Fibroblast of skin of scalp (primary cell): ENCODE data around the gene TUG1.

Source experiments
- DNase-seq: peaks from one replicate; pipeline ENCODE4 v3.0.0-alpha.2; 2013

TUG1 gene

GRCh38 chr22:30947816-30948454 lies 21.1 kb upstream of the TUG1 start:
- peak; percentile 62 for DNase-seq

- DNase-seq, result peak; percentile 48
These were observed 20.1 kb upstream of the TUG1 start for GRCh38 chr22:30948930-30949342.

GRCh38 chr22:30949934-30950660 lies 19.0 kb upstream of the TUG1 start:
- DNase-seq, result no peak

GRCh38 chr22:30953206-30953605 lies 15.9 kb upstream of the TUG1 start:
- DNase-seq, result no peak

- no peak for DNase-seq
These were observed 13.9 kb upstream of the TUG1 start for GRCh38 chr22:30955153-30955552.

- DNase-seq, result no peak
These were observed 4.2 kb upstream of the TUG1 start for GRCh38 chr22:30964858-30965257.

GRCh38 chr22:30968015-30968923 lies 796 bp upstream of the TUG1 start, which contains the start of gene MORC2:
Gene MORC2, minus strand, starts transcription at chr22:30968774. Its CDS starts 885 bp downstream, at chr22:30967889.
- no peak for DNase-seq

- peak; percentile 53 for DNase-seq
These were observed 679 bp downstream of the TUG1 start for GRCh38 chr22:30969532-30970355.

- DNase-seq, result no peak
These were observed 1.3 kb downstream of the TUG1 start for GRCh38 chr22:30970356-30970746.

- no peak for DNase-seq
These were observed 9.4 kb downstream of the TUG1 start for GRCh38 chr22:30978304-30978962.

- DNase-seq, result no peak
These were observed 10.9 kb downstream of the TUG1 start for GRCh38 chr22:30979932-30980331.

GRCh38 chr22:30982512-30982911 lies 13.4 kb downstream of the TUG1 start:
- DNase-seq, result no peak

- no peak for DNase-seq
These were observed 15.3 kb downstream of the TUG1 start for GRCh38 chr22:30984317-30984716.

- no peak for DNase-seq
These were observed 16.6 kb downstream of the TUG1 start for GRCh38 chr22:30985561-30986208.

- no peak for DNase-seq
These were observed 20.4 kb downstream of the TUG1 start for GRCh38 chr22:30989474-30989873.

- no peak for DNase-seq
These were observed 21.6 kb downstream of the TUG1 start for GRCh38 chr22:30990690-30991089.

- no peak for DNase-seq
These were observed 23.5 kb downstream of the TUG1 start for GRCh38 chr22:30992565-30992964.

GRCh38 chr22:30994960-30995359 lies 25.9 kb downstream of the TUG1 start:
- no peak for DNase-seq

- no peak for DNase-seq
These were observed 27.4 kb downstream of the TUG1 start for GRCh38 chr22:30996462-30996861.

GRCh38 chr22:30998329-30998728 lies 29.3 kb downstream of the TUG1 start:
- no peak for DNase-seq

- DNase-seq, result no peak
These were observed 32.2 kb downstream of the TUG1 start for GRCh38 chr22:31001124-31001770.
